Measurements from ENCODE around the gene LRRK1.

The LRRK1 gene

DNA sequence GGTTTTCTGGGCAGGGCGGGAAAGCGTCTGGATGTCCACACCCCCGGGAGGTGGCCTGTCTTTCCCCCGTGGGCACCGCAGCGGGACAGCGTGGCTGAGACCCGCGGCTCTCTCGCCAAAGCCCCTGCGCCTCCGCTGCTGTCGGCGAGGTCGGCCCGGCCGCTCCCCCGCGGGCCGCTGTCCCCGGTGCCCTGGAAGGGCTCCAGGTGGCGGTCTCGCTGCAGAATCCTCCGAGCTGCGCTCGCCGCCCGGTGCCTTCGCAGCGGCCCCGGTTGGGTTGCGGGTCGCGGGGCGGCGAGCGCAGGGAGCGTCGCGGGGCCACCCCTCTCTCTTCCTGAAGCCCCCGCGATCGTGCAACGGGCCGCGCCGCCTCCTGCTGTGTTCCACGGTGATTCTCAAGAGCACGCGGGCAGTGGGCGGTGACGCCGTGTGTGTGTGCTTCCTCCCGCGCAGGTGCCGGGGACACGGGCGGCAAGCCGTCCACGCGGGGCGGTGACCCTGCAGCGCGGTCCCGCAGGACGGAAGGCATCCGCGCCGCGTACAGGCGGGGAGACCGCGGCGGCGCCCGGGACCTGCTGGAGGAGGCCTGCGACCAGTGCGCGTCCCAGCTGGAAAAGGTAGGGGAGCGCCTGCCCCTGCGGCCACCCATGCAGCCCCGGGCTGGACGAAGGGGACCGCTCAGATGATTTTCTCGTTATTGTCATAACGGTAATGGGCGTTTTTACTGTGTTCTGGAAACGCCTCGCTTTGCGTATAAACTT, 54.4 kb downstream of the LRRK1 start:
- DNase-seq: no peak

DNA sequence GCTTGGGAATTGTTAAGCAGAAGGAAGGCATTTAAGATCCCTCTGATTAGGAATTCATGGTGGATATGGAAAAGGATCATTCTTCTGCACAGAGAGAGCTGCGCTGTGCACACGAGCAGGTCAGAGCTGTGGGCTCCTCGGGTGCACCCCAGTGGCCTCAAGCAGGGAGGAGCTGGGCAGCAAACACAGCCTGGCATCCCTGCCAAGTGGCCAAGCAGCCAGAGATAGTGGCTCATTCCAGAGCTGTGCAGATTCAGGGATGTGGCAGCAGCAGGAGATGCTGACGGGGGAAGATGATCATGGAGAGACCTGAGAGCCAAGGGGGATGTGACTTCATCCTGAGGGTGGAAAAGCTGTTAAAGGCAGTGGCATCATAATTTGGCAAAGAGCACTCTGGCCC, 55.9 kb downstream of the LRRK1 start:
- DNase-seq: no peak

DNA sequence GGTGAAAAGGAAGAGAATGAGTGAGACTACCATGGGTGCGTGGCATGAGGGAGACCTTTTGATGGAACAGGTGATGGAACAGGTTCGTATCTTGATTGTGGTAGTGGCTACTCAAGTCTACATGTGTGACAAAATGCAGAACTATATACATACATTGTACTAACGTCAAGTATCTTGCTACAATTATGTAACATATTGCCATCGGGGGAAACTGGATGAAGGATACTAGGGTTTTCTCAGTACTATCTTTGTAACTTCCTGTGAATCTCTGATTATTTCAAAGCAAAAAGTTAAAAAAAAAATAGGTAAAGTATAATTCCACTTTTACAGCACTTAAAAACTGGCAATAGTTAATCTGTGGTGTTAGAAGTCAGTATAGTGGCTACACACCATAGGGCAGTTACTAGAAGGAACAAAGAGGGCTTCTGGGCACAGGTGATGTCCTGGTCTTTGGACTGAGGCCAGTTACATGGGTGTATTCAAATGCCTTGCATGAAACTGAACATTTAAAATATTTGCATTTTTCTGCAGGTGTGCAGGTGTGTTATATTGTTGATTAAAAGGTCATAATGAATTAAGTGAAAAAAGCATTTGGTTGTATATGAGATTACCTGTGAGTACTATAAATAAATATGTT, 61.4 kb downstream of the LRRK1 start:
- no peak for DNase-seq

DNA sequence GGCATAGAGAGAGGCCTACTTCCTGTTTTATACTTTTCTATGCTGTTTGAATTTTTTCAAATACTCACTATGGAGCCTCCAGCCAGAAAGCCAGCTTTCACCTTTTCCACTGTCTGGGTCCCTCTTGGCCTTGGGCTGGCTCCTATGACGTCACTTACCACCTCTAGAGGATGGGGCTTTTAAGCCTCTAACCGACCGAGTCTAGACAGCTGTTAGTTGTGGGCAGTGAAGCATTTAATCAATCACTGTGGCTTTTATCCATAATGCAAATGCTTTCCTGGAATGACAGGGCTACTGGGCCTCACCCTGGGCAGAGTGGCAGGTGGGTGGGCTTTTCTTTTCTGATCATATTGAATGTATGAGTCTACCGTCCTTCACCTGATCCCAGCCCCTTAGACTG, 61.9 kb downstream of the LRRK1 start:
- DNase-seq: no peak

DNA sequence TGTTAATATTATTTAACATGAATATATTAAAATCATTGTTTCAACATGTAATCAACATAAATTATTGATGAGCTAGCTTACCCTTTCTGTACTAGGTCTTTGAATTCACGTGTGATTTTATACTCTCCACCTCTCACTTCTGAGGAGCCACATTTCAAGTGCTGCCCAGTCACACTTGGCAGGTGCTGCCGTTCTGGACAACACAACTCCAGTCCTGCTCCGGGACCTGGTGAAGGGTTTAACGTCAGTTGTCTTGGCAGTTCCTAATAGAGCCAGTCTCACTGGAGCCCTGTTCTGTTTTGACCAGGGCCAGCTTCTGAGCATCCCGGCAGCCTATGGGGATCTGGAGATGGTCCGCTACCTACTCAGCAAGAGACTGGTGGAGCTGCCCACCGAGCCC, 64.1 kb downstream of the LRRK1 start:
- no peak for DNase-seq

DNA sequence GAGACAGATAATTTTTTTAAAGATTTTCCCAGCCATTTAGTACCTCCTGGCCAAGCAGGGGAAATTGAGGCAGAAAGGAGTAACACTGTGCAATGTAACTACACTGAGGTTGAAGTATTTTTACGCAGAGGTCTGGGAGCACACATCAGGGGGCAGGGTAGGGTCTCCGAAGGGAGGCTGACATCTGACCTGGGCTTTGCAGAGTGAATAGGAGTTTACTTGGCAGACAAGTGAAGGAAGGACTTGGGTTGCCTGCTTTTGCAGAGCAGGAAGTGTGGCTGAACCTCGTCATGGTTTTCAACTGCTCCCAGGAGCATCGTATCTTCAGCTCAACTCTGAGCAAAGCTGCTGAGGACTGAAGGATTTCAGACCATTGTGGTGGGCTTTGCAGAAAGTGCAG, 66.2 kb downstream of the LRRK1 start:
- DNase-seq: no peak

DNA sequence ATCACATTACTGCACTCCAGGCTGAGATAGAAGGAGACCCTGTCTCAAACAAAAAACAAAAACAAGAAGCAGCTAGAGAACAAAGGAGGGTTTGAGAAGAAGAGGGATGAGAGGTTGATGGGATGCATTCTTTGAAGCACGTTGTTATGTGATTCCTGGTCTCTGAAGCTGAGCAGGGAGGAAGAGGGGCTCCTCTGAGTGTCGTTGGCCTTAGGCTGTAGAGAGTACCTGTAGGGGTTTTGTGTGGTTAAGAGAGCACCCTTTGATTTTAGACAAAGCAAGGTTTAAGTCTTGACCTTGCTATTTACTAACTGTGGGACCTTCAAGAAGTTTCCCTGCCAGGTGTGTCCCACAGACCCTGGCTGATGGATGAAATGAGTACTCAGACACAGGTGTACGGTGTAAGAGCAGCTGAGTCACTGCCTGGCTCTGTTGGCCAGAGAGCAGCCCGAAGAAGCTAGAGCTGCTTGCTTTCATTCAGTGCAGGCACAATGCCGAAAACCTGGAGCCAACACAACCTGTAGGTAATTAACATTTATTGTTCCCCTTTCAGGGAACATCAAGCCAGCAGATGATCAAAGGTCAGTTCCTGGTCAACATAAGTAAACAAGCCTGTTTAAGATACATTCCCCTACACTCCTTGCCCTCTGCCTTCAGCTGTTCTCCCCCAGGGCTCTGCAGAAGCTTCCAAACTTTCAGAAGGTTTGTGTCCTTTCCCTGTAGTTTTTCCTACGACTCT, 67.2 kb downstream of the LRRK1 start:
- no peak for DNase-seq

DNA sequence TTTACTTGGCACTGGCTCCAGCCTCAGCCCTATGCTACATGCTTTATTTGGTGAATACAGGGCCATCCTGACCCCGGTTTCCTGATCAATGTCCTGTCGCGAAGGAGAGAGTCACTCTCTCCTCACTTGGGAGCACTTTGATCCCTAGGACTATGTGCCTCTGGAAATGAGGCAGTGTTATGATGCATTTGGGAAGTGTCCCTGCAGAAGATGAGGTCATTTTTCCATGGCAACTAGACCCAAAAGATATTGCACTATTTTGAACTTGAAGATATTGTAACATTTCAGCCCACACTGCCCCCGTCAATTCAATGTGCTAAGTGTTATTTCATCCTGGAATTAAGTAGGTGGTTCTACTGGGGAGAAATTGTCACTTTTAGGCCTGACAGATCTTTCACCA, 68.0 kb downstream of the LRRK1 start:
- DNase-seq: peak in 4 of 56 donors; percentile 15 to 36 (median 28)

DNA sequence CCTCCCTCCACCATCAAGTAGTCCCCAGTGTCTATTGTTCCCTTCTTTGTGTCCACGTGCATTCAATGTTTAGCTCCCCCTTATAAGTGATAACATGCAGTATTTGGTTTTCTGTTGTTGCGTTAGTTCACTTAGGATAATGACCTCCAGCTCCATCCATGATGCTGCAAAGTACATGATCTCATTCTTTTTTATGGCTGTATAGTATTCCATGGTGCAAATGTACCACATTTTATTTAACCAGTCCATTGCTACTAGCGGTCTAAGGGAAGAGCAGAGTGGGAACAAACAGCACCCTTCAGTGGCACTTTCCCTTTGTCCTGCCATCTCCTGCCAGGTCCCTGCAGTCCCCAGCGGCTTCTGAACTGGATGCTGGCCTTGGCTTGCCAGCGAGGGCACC, 69.1 kb downstream of the LRRK1 start:
- no peak for DNase-seq

DNA sequence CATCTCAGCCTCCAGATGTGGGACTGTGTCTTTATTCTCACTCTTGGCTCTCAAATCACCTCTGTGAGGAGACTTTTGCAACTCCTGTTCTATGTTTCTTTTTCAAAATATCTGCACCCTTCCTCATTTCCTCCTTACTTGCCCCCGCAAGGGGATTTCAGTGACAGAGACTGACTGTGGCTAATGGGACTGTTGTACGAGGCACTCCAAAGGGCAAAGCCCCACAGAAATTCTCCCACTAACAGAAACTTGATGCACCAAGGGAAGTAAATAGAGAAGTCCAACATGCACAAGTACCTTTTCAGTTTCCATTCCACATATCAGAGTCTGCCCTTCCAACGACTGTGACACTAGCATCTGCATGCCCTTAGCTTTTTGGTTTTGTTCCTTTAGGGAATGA, 69.7 kb downstream of the LRRK1 start:
- DNase-seq: no peak

DNA sequence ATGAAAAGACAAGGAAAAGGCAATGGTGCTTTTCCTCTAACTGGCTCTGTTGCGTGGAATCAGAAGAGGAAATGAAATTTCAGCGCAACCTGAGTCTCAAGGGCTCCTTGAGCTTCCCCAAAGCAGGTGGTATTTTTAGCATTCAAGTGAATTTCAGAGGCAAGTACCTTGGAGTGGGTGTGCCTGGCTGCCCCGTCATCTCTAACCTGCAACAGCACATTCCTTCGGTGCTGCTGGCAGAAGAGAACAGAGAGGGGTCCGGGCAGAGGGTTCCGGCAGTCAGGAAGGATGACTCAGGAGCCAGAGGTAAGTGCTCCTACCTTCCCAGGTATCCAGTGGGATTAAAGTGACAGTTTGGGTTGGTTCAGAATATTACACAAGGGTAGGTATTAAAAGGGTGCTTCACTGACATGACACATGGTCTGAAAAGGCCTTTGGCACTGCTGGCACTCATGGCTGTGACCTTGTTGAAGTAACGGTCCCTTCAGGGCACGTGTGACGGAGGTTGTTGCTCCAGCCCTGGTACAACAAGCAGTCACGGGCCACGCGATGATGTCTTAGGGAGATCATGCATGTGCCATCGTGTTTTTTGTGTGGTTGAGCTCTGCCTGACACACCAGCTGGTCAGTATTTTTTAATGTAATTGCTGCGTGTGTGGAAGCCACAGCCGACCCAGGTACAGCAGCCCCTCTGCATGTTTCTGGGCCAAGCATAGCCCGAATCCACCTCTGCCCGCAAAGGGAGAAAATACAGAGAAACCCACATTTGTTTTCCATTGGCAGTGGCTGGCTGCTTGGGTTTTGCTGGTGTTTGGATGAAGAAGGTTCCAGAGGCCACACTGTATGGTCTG, 75.7 kb downstream of the LRRK1 start:
- no peak for DNase-seq

DNA sequence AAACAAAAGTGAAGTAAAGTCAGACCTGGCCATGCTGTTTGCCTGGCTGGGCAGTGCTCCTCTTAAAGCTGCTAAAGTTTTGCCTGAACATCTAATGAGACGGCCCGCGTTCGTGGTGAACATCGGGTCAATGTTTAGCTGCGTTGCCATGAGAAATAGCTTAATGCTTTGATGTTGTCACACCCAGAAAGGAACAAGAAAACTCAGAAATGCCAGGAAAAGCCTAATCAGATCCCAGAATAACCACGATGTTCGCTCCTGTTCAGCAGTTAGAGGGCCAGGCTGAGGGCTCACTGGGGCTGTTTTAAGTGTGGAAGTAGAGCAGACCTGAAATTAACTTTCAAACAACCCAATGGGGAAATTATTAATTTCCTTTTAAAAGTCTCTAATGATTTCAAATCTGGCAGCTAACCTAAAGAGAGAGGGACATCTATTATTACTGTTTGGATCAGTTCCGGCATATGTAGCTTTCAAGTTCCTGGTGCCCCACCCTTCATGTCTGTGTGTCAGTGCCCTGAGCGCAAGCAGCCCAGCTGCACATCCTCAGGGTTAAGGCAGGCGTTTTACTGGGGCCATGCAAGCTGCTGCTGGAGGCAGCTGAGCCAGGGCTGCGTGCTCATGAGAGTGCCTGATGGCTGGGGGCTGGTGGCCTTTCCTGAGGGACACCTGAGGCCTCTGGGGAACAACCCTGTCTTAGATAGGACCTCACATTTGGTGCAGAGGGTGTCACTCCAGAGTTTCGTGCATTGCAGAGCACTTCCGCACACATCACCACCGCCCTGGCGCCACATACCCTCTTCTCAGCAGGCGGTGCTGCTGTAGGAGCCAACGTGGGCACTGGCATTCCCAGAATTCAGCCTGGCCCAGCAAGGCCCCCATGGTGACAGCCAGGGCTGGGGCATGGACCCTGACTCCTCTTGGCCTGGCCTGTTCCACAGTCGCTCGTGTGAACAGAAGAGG, 76.6 kb downstream of the LRRK1 start:
- DNase-seq: no peak

DNA sequence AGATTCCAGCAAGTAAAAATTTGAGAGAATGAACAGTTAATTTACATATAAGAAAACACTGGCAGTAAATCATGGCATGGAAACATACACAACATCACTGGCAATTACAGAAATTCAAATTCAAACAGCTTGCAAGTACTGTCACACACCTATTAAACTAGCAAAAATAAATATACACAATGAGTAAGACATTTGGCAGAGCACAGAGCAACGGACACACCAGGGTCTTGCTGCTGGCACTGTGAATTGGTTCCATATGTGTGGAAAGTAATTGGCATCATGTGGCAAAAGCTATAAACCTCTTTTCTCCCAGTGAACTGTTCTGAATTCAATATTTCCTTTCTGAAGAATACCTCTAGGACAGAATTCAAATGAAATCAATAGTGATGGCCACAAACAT, 78.3 kb downstream of the LRRK1 start:
- no peak for DNase-seq

DNA sequence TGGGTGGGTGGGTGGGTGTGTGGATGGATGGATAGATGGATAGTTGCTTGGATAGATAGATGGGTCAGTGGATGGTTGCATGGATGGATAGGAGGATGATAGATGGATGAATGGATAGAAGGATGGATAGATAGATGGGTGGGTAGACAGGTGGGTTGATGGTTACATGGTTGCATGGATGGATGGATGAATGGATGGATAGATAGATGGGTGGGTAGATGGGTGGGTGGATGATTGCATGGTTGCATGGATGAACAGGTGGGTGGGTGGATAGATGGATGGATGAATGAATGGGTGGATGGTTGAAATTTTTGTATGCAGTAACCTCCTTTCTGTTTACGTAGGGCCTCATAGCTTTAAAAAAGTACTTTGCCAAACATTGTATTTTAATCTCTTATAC, 79.5 kb downstream of the LRRK1 start:
- no peak for DNase-seq

DNA sequence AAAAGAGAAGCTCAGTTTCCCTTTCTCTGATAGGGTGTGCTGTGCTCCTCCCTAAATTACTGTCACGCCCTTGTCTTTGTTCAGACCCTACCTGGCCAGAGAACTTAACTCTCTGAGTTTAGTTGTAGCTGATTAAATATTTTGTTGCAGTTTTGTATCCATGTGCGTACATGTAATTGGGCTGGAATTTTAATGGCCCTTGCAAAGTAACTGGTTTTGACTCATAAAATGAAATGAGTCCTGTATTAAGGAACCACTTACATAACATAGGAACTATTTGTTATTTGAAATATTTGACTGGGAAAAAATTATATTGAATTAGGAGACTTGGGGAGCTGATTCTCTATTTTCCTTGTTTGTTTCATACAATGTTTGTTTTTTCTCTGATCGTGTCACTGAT, 80.2 kb downstream of the LRRK1 start:
- no peak for DNase-seq

DNA sequence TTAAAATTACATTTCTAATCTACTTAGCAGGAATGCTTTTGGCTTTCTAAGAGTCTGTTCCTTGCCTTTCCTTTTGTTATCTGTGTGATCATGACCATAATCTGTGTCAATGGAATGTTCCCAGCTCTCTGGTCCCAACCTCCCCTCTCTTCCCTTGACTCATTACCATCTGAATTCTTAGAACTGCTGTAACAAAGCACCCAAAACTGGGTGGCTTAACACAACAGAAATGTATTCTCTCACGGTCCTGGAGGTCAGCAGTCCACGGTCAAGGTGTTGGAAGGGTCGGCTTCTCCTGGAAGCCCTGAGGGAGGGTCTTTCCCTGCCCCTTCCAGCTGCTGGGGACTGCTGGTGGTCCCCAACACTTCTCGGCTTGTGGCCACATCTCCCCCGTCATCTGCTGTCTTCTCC, 81.1 kb downstream of the LRRK1 start:
- DNase-seq: no peak

DNA sequence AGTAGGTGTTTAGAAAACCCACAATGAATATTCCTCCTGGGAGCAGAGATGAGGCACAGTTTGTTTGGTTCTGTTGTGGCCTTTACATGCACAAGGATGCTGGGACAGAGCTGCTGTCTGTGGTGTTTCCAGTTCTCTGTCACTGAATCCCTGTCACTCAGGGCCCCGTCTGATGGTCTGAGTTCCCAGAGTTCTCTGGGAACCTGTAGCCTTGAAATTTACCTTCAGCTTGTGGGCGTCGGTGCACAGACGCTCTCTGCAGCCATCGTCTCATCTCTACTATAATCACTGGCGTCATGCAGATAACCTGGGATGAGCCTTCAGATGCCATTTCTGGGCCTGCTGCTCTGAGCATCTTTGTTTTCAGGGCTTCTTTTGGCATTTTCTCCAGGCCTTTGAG, 81.9 kb downstream of the LRRK1 start:
- no peak for DNase-seq

DNA sequence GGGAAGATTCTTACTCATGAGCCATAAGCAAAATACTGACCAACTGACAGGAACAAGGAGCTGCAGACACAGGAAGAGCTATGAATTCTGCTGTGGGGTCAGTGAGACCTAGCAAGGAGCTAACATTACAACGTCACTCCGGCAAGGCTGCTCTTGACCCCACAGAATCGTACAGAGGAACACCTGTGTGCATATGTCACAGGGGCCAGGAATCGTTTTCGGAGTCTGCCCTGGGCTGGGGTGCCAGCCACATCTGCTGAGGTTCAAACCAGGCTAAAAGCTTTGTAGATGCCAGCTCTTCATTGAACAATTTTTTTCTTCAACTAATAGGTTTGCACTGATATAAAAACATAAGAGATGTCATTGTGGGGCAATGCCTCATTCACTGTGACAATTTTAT, 82.6 kb downstream of the LRRK1 start:
- DNase-seq: no peak

DNA sequence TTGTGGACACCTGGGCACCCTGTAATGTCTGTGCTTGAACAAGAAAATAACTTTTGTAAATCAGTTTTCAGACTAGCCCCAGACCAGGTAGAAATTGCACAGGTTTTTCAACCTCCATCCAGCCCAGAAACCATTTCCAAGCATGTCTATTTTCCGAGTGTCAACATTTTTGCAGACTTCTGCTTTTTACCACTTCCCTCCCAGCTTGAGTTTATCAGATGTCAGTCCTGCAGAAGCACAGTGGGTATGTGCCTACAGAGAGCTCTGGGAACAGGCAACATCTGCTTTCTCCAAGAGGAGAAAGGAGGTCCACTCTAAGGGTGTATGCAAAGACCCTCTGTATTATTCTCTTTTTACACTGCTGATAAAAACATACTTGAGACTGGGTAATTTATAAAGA, 83.9 kb downstream of the LRRK1 start:
- no peak for DNase-seq

DNA sequence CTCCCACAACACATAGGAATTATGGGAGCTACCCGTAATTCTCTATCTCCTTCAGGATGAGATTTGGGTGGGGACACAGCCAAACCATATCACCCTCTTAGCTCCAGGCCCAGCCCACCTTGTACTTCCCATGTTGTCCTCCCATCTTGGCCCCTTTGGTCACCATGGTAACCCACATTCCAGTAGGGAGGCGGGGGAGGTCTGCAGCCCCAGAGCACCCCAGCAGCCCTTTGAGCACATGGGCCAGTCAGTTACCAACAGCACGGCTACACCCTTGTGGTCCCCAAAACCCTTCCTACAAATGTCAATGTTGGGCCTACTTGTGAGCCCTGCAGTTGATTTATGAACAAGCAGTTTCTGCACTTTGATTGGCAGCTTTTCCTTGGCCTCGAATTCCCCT, 84.5 kb downstream of the LRRK1 start:
- no peak for DNase-seq

DNA sequence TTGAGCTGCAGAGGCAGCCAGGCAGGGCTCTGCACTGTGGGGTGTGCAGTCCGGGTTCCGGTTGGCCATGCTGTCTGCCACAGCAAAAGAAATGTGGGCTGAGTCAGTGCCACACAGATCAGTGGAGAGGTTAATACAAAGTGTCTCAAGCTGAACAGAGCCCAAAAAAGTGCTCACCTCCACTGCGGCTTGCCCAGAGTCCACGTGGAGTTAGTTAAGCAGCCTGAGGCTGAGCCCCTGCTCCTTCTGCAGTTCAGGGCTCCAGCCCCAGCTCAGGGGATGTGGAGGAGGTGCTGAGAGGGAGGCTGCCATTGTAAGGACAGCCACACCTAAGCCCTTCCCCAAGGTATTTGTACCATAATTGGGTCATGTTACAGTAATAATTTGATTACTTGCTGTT, 85.3 kb downstream of the LRRK1 start:
- no peak for DNase-seq

Data from nucleus accumbens (tissue), 56 donors.